Measurements from ENCODE around the gene DHRS3. TPM values are rescaled to one million over a fixed set of nuclear protein-coding genes. Genes with fewer than 3 reads are reported as not detected.

The DHRS3 gene
- total and polyA plus RNA-seq, 10 of the 15 experiments (the other 5 are each of a cell fraction or from before 2014, with no cell fraction given), result 0.23 to 29.7 (median 1.2) TPM

DNA sequence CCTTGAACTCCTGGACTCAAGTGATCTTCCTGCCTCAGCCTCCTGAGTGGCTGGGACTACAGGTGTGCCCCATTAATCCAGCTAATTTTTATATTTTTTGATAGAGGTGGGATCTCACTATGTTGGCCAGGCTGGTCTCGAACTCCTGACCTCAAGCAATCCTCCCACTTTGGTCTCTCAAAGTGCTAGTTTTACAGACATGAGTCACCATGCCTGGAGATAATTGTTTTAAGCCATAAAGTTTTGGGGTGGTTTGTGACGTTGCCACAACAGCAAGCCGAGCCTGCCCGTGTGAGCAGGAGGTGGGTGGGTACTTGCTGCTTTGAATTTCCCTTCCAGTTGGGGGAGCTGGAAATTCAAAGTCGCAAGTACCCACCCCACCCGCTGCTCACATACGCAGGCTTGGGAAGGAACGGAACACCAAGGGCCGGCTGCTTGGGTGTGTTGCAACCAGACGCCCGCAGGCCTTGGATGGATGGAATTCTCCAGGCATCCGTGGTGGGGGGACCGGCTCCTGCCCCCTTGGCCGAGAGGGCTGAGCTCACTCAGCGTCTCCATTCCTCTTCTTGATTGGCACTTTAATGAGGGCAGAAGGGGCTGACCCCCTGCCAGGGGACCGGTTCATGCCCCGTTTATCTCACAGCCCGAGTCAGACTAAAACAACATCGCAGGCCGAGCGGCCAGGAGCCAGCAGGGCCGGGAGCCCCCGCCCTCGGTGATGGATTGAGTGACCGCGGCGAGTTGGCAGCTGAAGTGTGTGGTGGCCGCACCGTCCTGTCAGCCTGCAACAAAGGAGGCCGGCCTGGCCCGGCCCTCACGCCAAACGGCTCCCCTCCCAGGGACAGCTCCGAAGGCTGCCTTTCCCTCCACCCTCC lies 78.1 kb downstream of the DHRS3 start:
- FAIRE-seq (no peak), ATAC-seq (no peak), DNase-seq (ENCODE audit: low read depth, low spot score) (no peak)
- no peak overlapping the region for H3K4me3 ChIP-seq
- no peaks in the 10 kb centered on the region for H3K36me3 ChIP-seq (ENCODE audit: control insufficient read depth in 2 of 2, insufficient read depth in 2 of 2, low read length in 1 of 2)
- WGBS (ENCODE audit: insufficient coverage, insufficient replicate concordance, low lambda C conversion rate, missing lambda C conversion rate), result 50% methylated on average over 23 of the region's 34 CpGs
- no peaks in the 10 kb centered on the region; a peak in 2 of 4 replicates for H3K27me3 ChIP-seq (replicated peaks in 1 of 2; ENCODE audit: control insufficient read depth in 2 of 2, insufficient read depth in 2 of 2, low read length in 1 of 2)
- intact Hi-C loops (cut with micrococcal nuclease; ENCODE audit: unreplicated experiment), result no loop called here
- ChIA-PET RAD21 (ENCODE audit: unreplicated experiment) (no interaction called here), CTCF (no interaction called here), SMC1A (ENCODE audit: uncharacterized antibody, unreplicated experiment) (no interaction called here), POLR2A (no interaction called here)
- no peaks in the 10 kb centered on the region; the same call in 2 of the 3 replicates for H3K9me3 ChIP-seq (replicated peaks; ENCODE audit: control insufficient read depth, insufficient read depth, low read length)
- H3K4me2 ChIP-seq (ENCODE audit: control insufficient read depth, insufficient read depth), result no peak overlapping the region
- BruUV-seq (replicated peaks), result no TSS peak
- H2AFZ ChIP-seq (ENCODE audit: control insufficient read depth, low read depth, low read length), result no peak overlapping the region
- in situ Hi-C loops (cut with MboI), result loop anchor here (25.0 kb wide), 1 partner anchor 697 kb away; the partner anchor contains the start of gene PRAMEF18
- no peaks in the 10 kb centered on the region for H4K20me1 ChIP-seq (ENCODE audit: control insufficient read depth, insufficient read depth)
- no peak overlapping the region for H3K9ac ChIP-seq (ENCODE audit: control insufficient read depth, insufficient read depth, low read length)
- H3K79me2 ChIP-seq (ENCODE audit: control insufficient read depth, insufficient read depth, low read length), result no peaks in the 10 kb centered on the region
- no peaks in the 10 kb centered on the region for H3K4me1 ChIP-seq (ENCODE audit: control insufficient read depth, insufficient read depth, low read length)
- H3K27ac ChIP-seq (ENCODE audit: control insufficient read depth, insufficient read depth), result no peak overlapping the region
- TF ChIP-seq, protein P1, sequence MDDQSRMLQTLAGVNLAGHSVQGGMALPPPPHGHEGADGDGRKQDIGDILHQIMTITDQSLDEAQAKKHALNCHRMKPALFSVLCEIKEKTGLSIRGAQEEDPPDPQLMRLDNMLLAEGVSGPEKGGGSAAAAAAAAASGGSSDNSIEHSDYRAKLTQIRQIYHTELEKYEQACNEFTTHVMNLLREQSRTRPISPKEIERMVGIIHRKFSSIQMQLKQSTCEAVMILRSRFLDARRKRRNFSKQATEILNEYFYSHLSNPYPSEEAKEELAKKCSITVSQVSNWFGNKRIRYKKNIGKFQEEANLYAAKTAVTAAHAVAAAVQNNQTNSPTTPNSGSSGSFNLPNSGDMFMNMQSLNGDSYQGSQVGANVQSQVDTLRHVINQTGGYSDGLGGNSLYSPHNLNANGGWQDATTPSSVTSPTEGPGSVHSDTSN (IDR thresholded peaks at IDR 0.05; ENCODE audit: insufficient replicate concordance, low read depth, low read length), result no peak
- TF ChIP-seq ZBED1 (IDR thresholded peaks at IDR 0.05; ENCODE audit: borderline replicate concordance), result no peak
- TF ChIP-seq CREB1 (IDR thresholded peaks at IDR 0.05; ENCODE audit: low read depth), result no peak
- TF ChIP-seq SRF (IDR thresholded peaks at IDR 0.05; ENCODE audit: low read depth in 2 of 2, low read length in 2 of 2), result no peak
- no peak for TF ChIP-seq YBX1 (IDR thresholded peaks at IDR 0.05)
- TF ChIP-seq CBX3 (IDR thresholded peaks at IDR 0.05; ENCODE audit: borderline replicate concordance, low read depth), result no peak
- TF ChIP-seq TARDBP (IDR thresholded peaks at IDR 0.05; ENCODE audit: borderline replicate concordance), result no peak
- no peak for TF ChIP-seq CBFB (IDR thresholded peaks at IDR 0.05; ENCODE audit: low read depth)
- TF ChIP-seq, protein P2, sequence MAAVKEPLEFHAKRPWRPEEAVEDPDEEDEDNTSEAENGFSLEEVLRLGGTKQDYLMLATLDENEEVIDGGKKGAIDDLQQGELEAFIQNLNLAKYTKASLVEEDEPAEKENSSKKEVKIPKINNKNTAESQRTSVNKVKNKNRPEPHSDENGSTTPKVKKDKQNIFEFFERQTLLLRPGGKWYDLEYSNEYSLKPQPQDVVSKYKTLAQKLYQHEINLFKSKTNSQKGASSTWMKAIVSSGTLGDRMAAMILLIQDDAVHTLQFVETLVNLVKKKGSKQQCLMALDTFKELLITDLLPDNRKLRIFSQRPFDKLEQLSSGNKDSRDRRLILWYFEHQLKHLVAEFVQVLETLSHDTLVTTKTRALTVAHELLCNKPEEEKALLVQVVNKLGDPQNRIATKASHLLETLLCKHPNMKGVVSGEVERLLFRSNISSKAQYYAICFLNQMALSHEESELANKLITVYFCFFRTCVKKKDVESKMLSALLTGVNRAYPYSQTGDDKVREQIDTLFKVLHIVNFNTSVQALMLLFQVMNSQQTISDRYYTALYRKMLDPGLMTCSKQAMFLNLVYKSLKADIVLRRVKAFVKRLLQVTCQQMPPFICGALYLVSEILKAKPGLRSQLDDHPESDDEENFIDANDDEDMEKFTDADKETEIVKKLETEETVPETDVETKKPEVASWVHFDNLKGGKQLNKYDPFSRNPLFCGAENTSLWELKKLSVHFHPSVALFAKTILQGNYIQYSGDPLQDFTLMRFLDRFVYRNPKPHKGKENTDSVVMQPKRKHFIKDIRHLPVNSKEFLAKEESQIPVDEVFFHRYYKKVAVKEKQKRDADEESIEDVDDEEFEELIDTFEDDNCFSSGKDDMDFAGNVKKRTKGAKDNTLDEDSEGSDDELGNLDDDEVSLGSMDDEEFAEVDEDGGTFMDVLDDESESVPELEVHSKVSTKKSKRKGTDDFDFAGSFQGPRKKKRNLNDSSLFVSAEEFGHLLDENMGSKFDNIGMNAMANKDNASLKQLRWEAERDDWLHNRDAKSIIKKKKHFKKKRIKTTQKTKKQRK (IDR thresholded peaks at IDR 0.05; ENCODE audit: low read depth, low read length), result no peak
- no peak for TF ChIP-seq TCF7 (IDR thresholded peaks at IDR 0.05; ENCODE audit: borderline replicate concordance)
- TF ChIP-seq NFIC (IDR thresholded peaks at IDR 0.05; ENCODE audit: low read depth, low read length), result no peak
- no peak for TF ChIP-seq BACH1 (IDR thresholded peaks at IDR 0.05; ENCODE audit: borderline replicate concordance)
- TF ChIP-seq, protein P3, sequence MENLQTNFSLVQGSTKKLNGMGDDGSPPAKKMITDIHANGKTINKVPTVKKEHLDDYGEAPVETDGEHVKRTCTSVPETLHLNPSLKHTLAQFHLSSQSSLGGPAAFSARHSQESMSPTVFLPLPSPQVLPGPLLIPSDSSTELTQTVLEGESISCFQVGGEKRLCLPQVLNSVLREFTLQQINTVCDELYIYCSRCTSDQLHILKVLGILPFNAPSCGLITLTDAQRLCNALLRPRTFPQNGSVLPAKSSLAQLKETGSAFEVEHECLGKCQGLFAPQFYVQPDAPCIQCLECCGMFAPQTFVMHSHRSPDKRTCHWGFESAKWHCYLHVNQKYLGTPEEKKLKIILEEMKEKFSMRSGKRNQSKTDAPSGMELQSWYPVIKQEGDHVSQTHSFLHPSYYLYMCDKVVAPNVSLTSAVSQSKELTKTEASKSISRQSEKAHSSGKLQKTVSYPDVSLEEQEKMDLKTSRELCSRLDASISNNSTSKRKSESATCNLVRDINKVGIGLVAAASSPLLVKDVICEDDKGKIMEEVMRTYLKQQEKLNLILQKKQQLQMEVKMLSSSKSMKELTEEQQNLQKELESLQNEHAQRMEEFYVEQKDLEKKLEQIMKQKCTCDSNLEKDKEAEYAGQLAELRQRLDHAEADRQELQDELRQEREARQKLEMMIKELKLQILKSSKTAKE (IDR thresholded peaks at IDR 0.05; ENCODE audit: low read depth, poor library complexity, severe bottlenecking), result no peak
- no peak for TF ChIP-seq NR2F1 (conservative IDR thresholded peaks at IDR 0.05)
- no peak for TF ChIP-seq SP1 (IDR thresholded peaks at IDR 0.05; ENCODE audit: low read depth, low read length)
- TF ChIP-seq DPF2 (IDR thresholded peaks at IDR 0.05), result no peak
- no peak for TF ChIP-seq RUNX3 (IDR thresholded peaks at IDR 0.05; ENCODE audit: low read length)
- TF ChIP-seq BHLHE40 (IDR thresholded peaks at IDR 0.05; ENCODE audit: borderline replicate concordance in 1 of 2, low read depth in 2 of 2, low read length in 1 of 2), result no peak
